Keratinocyte (primary cell): ENCODE data around the gene MAEL. TPM values are rescaled to one million over a fixed set of nuclear protein-coding genes. Genes with fewer than 3 reads are reported as not detected.

Experiments used
- DNase-seq: peaks from one replicate; pipeline ENCODE4 v3.0.0-alpha.2; 2011; ENCODE audit warnings: low read depth, missing footprints, low spot score
- FAIRE-seq: peaks from 2 replicates; lab custom pipeline; 2011; peaks lifted over from hg19 to GRCh38; lab: Jason Lieb, UNC
- H2AFZ ChIP-seq: 2 replicates; pipeline ENCODE4 v1.6.0; 2012; ENCODE audit warnings: low read length, control low read depth, inconsistent platforms; ENCODE audit not compliant: control insufficient read depth
- H3K27ac ChIP-seq: 2 replicates; pipeline ENCODE4 v1.5.1; 2011; ENCODE audit warnings: low read length; ENCODE audit not compliant: control insufficient read depth, insufficient read depth
- H3K27me3 ChIP-seq: 3 replicates; pipeline ENCODE4 v1.6.0; 2011; ENCODE audit warnings: low read length; ENCODE audit not compliant: control insufficient read depth, insufficient read depth; ENCODE audit errors: extremely low read depth
- H3K36me3 ChIP-seq, 2 experiments: 2 replicates in 1 of 2; 3 replicates in 1 of 2; pipeline ENCODE4 v1.5.1; 2011; ENCODE audit warnings: low read length in 2 of 2, mild to moderate bottlenecking in 1 of 2; ENCODE audit not compliant: control insufficient read depth in 2 of 2, insufficient read depth in 2 of 2; ENCODE audit errors: extremely low read depth in 1 of 2
- H3K4me1 ChIP-seq: 3 replicates; pipeline ENCODE4 v1.5.1; 2011; ENCODE audit warnings: low read length; ENCODE audit not compliant: control insufficient read depth, insufficient read depth; ENCODE audit errors: extremely low read depth
- H3K4me2 ChIP-seq: 3 replicates; pipeline ENCODE4 v1.6.0; 2011; ENCODE audit warnings: low read depth, low read length; ENCODE audit not compliant: control insufficient read depth, insufficient read depth; ENCODE audit errors: extremely low read depth
- H3K4me3 ChIP-seq, 3 experiments: fragments of 200-600 bp in 1 of 3; sonication (generic) in 1 of 3; 2 replicates in 2 of 3; 3 replicates in 1 of 3; pipeline ENCODE4 v1.5.1; 2011 to 2016; ENCODE audit warnings: low read length in 3 of 3, mild to moderate bottlenecking in 3 of 3, control low read depth in 2 of 3, inconsistent platforms in 1 of 3, low read depth in 1 of 3, mixed read lengths in 1 of 3, mixed run types in 1 of 3, moderate library complexity in 1 of 3; ENCODE audit not compliant: control insufficient read depth in 2 of 3, insufficient read depth in 2 of 3; ENCODE audit errors: extremely low read depth in 1 of 3
- H3K79me2 ChIP-seq: 2 replicates; pipeline ENCODE4 v1.6.0; 2012; ENCODE audit warnings: low read length; ENCODE audit not compliant: control insufficient read depth, insufficient read depth
- H3K9ac ChIP-seq: 3 replicates; pipeline ENCODE4 v1.6.0; 2011; ENCODE audit warnings: low read length; ENCODE audit not compliant: control insufficient read depth, insufficient read depth; ENCODE audit errors: extremely low read depth
- H3K9me1 ChIP-seq: 3 replicates; pipeline ENCODE4 v1.6.0; 2011; ENCODE audit warnings: low read length; ENCODE audit not compliant: control insufficient read depth, insufficient read depth; ENCODE audit errors: extremely low read depth
- H3K9me3 ChIP-seq: 2 replicates; pipeline ENCODE4 v1.5.1; 2012; ENCODE audit warnings: low read depth, low read length; ENCODE audit not compliant: control insufficient read depth
- H4K20me1 ChIP-seq: 3 replicates; pipeline ENCODE4 v1.6.0; 2011; ENCODE audit warnings: low read length; ENCODE audit not compliant: control insufficient read depth, insufficient read depth; ENCODE audit errors: extremely low read depth
- CTCF ChIP-seq, 3 experiments: IDR thresholded peaks in 1 of 3; conservative IDR thresholded peaks in 1 of 3; optimal IDR thresholded peaks in 1 of 3; 2 replicates in 2 of 3; 3 replicates in 1 of 3; pipeline versions ENCODE3 to v1.5.1; 2011; ENCODE audit warnings: low read length in 3 of 3, mild to moderate bottlenecking in 3 of 3, moderate library complexity in 2 of 3, control low read depth in 1 of 3, inconsistent platforms in 1 of 3; ENCODE audit not compliant: insufficient read depth in 2 of 3; ENCODE audit errors: extremely low read depth in 1 of 3
- EZH2 ChIP-seq: IDR thresholded peaks from one replicate; pipeline ENCODE4 v1.6.1; 2012; ENCODE audit warnings: inconsistent platforms, mild to moderate bottlenecking, low read length, moderate library complexity
- dilution Hi-C: fragments of 300-500 bp; cut with MboI; formaldehyde crosslinking; loops from one replicate; pipeline ENCODE4 v1.7.0; 2020; ENCODE audit warnings: low sequenced_read_pairs; ENCODE audit not compliant: extremely low pct_ligation_motif_present
- polyA plus RNA-seq, 5 experiments: library from polyadenylated mRNA; depleted of rRNA in 3 of 5; stranded (reverse) in 3 of 5; stranded (forward) in 1 of 5; unstranded in 1 of 5; fragments of >200 nt; gene quantifications; 1 replicate in 1 of 5; 2 replicates in 3 of 5; 3 replicates in 1 of 5; pipeline versions ENCODE4 v1.2.1 to v1.2.3, GENCODE V29; 2011 to 2012; ENCODE audit warnings: missing spikeins in 2 of 5, low read depth in 1 of 5, low replicate concordance in 1 of 5

The MAEL gene
- polyA plus RNA-seq, 1 donor (not counting 4 experiments of a cell fraction or from before 2014, with no cell fraction given): not detected

GRCh38 chr1:166956872-166957271, 32.2 kb upstream of the MAEL start:
- no peaks in the 10 kb centered on the region for H3K79me2 ChIP-seq
- H3K4me3 ChIP-seq: no peak overlapping the region
- no peak overlapping the region for H3K27ac ChIP-seq
- peaks cover 18% of the 10 kb centered on the region for H3K27me3 ChIP-seq
- DNase-seq: no peak
- no peaks in the 10 kb centered on the region for H3K9me3 ChIP-seq
- TF ChIP-seq EZH2 (no peak), CTCF (optimal IDR thresholded peaks at IDR 0.05 in 1 of 3, IDR thresholded peaks at IDR 0.05 in 1 of 3, conservative IDR thresholded peaks at IDR 0.05 in 1 of 3; ENCODE audit: extremely low read depth in 1 of 3, insufficient read depth in 2 of 3, low read length in 3 of 3) (no peak)
- no peak overlapping the region for H3K4me2 ChIP-seq
- no peaks in the 10 kb centered on the region for H3K9me1 ChIP-seq
- no peak for FAIRE-seq
- dilution Hi-C loops: no loop called here
- peaks cover 3% of the 10 kb centered on the region for H3K4me1 ChIP-seq
- H3K9ac ChIP-seq: no peak overlapping the region
- H2AFZ ChIP-seq: no peak overlapping the region
- no peaks in the 10 kb centered on the region for H3K36me3 ChIP-seq
- H4K20me1 ChIP-seq: no peaks in the 10 kb centered on the region

- dilution Hi-C loops: no loop called here
- DNase-seq (no peak), FAIRE-seq (no peak)
- TF ChIP-seq EZH2 (no peak), CTCF (optimal IDR thresholded peaks at IDR 0.05 in 1 of 3, IDR thresholded peaks at IDR 0.05 in 1 of 3, conservative IDR thresholded peaks at IDR 0.05 in 1 of 3; ENCODE audit: extremely low read depth in 1 of 3, insufficient read depth in 2 of 3, low read length in 3 of 3) (no peak)
- Histone ChIP-seq H3K4me3 (no peak overlapping the region), H3K27ac (no peak overlapping the region), H3K9me3 (no peaks in the 10 kb centered on the region), H4K20me1 (no peaks in the 10 kb centered on the region), H3K9ac (no peak overlapping the region), H3K36me3 (no peaks in the 10 kb centered on the region), H3K79me2 (no peaks in the 10 kb centered on the region), H3K27me3 (peaks cover 21% of the 10 kb centered on the region), H3K9me1 (no peaks in the 10 kb centered on the region), H3K4me1 (no peaks in the 10 kb centered on the region), H2AFZ (no peak overlapping the region), H3K4me2 (no peak overlapping the region)
Measured at GRCh38 chr1:166960858-166961474, 28.1 kb upstream of the MAEL start.
